ENCODE measurements around the gene NSMF.

Gene NSMF

DNA sequence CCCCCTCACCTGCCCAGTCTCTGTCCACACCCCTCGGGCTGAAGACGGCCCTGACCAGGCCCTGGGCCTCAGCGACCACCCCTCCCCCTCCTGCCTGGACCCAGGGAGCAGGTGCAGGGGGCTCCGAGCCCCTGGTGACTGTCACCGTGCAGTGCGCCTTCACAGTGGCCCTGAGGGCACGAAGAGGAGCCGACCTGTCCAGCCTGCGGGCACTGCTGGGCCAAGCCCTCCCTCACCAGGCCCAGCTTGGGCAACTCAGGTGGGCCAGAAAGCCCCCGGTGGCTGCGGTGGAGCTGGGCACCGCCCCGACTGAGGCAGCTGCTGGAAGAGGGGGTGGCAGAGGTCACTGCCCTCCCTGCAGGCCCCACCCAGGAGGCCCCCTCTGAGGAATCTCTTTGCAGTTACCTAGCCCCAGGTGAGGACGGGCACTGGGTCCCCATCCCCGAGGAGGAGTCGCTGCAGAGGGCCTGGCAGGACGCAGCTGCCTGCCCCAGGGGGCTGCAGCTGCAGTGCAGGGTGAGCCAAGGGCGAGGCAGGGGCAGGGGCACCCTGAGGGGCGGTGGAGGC is 25.7 kb downstream of the NSMF start:
- no peak for DNase-seq (ENCODE audit: low read depth, low spot score)

GRCh38 chr9:137432687-137433348 is 26.3 kb downstream of the NSMF start:
- DNase-seq (ENCODE audit: low read depth, low spot score): no peak

- DNase-seq (ENCODE audit: low read depth, low spot score): no peak
These were observed 27.7 kb downstream of the NSMF start for GRCh38 chr9:137431416-137431931.

GRCh38 chr9:137430723-137431415 is 28.3 kb downstream of the NSMF start:
- DNase-seq (ENCODE audit: low read depth, low spot score): no peak

DNA sequence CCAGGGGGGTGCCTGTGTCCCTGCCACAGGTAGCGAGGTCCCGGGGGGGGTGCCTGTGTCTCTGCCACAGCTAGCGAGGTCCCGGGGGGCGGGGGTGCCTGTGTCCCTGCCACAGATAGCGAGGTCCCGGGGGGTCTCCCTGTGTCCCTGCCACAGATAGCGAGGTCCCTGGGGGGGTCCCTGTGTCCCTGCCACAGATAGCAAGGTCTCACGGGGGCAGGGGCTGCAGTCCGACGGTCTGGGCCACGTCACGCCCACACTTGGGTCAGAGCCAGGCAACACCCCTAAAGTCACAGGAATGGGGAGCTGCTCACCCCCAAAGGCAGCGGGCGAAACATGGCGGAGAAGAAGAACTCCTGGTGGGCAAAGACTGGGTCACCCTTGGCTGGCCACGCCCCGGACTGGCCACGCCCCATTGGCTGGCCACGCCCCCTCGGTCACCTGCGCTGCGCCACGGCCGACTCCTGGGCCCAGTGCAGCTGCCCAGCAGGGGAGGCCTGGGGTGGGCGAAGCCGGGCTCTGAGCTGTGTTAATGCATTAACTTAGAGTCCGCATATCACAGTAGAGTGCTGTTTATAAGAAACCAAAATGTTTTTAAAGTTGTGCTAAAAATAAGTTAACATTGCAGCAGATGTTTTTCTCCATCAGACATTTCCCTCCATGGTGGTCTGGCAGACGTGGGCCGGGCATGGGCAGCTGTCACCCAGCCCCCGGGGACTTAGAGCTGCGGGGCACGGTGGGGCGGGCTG is 29.0 kb downstream of the NSMF start:
- DNase-seq (ENCODE audit: low read depth, low spot score): no peak

DNA sequence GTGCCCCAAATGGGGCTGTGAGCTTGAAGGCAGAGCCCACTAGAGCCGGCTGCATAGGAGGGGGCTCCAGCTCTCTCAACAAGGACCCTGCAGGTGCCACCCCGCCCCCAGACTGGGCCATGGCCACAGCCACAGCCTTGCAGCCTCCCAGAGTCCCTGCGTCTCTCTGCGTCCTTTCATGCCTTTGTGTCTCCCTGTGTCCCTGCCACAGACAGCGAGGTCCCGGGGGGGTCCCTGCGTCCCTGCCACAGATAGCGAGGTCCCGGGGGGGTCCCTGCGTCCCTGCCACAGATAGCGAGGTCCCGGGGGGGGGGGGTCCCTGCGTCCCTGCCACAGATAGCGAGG is 29.6 kb downstream of the NSMF start:
- DNase-seq (ENCODE audit: low read depth, low spot score): no peak

GRCh38 chr9:137428841-137429545 is 30.1 kb downstream of the NSMF start:
- DNase-seq (ENCODE audit: low read depth, low spot score): no peak

GRCh38 chr9:137428311-137428630 is 30.9 kb downstream of the NSMF start:
- DNase-seq (ENCODE audit: low read depth, low spot score): no peak

DNA sequence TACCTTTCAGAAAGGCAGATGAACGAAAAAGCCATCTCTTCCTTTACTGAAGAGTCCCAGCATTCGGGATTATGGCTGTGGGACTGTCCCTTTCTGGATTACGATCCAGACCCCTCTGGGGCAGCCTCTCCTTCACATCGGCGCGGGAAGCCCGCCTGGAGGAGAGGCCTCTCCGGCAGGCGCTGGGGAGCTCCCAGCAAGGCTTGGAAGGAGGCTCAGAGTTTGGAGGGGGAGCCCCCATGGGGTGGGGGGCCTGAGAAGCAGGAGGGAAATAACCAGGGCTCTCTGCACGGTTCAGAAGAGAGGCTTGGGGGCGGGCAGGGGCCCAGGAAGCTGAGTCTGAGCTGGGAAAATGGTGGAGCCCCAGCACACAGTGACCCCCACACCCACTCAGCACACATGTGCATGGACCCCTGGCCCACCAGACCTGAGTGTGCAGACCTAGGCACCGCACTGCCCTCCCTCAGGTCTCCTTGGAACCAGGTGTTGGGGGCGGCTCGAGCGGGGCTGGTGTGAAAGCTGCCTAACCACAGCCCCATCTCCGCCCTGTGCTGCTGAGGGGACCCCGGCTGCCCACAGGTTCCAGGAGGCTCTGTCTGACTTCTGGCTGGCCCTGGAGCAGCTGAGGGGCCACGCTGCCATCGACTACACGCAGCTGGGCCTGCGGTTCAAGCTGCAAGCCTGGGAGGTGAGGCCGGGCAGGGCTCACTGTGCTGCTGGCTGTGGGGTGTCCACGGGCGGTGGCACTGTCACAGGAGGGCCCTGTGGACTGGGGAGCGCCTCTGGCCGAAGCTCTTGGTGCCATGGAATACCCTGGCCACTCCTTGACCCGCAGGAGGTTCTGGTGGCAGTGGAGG is 31.5 kb downstream of the NSMF start:
- no peak for DNase-seq (ENCODE audit: low read depth, low spot score)

- DNase-seq (ENCODE audit: low read depth, low spot score): no peak
These were observed 33.0 kb downstream of the NSMF start for GRCh38 chr9:137426018-137426681.

GRCh38 chr9:137423514-137424291 is 35.4 kb downstream of the NSMF start:
- DNase-seq (ENCODE audit: low read depth, low spot score): no peak

GRCh38 chr9:137422604-137423513 is 36.3 kb downstream of the NSMF start, which contains the start of the genes EXD3 and NOXA1:
TSS of gene EXD3 (minus strand) at chr9:137423162. CDS start at chr9:137395357, 27,805 bp downstream.
TSS of gene NOXA1 (plus strand) at chr9:137423393. CDS start at chr9:137423530, 137 bp downstream.
- DNase-seq (ENCODE audit: low read depth, low spot score): no peak

- no peak for DNase-seq (ENCODE audit: low read depth, low spot score)
These were observed 37.1 kb downstream of the NSMF start for GRCh38 chr9:137421838-137422603.

DNA sequence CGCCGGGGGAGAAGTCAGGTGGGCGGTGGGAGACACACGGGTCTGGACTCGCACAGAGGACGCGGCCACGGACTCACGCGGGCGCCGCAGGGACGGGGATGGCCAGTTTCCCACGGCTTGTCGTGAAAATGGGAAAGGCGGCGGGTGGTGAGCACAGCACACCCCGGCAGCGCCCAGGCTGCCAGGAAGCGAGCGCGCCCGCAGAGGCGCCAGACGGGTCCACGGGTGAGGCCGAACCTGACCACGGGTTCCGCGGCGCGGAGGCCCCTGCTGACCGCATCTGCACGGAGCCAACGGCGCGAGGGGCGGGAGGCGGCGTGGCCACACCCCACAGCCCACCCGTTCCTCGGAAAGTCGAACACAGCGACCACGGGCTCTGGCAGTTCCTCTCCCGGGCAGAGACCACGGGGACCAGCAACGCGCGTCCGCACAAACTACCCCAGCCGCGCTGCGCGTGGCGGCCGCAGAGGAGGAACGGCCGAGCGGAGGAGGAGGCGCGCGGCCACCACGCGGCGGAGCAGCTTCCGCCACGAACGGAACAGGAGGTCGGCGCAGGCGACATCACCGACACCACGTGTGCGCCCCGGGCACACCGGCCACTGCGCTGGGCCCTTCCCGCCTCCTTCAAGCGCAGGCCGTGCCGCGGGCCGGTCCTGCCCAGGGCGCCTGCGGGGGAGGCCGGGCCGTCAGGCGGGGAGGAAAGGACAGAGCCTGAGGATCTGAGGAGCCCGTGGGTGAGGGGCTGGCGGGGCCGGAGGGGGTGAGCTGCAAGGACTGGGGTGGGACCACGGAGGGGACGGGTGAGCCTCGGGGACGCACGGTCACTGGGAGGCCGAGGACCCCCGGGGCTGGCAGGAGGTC is 41.7 kb downstream of the NSMF start:
- no peak for DNase-seq (ENCODE audit: low read depth, low spot score)

DNA sequence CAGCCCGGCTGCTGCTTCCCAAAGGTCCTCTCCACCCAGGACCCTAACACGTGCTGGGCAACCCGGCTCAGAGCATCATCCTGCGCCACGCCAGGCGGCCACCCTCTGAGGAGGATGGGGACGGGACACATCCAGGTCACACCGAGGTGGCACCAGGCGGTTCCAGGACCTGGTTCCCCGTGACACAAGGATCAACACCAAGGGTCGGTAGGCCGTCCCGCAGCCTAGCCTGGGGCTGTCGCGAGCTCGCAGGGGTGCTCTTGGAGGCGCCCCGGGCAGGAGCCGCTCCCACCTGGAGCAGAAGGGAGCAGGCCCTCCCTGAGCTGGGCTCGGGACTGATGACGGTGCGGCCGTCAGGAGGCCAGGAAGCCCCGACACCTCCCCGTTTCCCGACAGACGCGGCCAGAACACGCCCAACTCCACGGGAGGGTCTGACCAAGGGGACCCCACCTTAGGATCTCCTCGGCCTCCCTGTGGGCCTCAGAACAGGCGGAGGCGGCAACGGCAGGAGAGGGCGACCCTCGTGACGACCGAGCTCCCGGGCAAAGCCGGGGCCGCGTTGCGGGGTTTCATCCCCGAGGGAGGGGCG is 42.5 kb downstream of the NSMF start:
- DNase-seq (ENCODE audit: low read depth, low spot score): no peak

- no peak for DNase-seq (ENCODE audit: low read depth, low spot score)
These were observed 43.0 kb downstream of the NSMF start for GRCh38 chr9:137416006-137416562.
